B cell (primary cell): ENCODE data around the gene DNAJA3. TPM values are rescaled to one million over a fixed set of nuclear protein-coding genes. Genes with fewer than 3 reads are reported as not detected.

ENCODE experiments used
- ATAC-seq: fragments of 200-7000 bp; cut with Tn5 transposase; one replicate; pipeline ENCODE4 v1.10.0; 2021; ENCODE audit warnings: low read depth, mild to moderate bottlenecking, moderate number of reproducible peaks, moderate library complexity
- CTCF ChIA-PET: fragments of 350-600 bp; sonication (Branson Sonifier 250); formaldehyde crosslinking; loops from one replicate; lab custom pipeline; 2021; ENCODE audit warnings: antibody characterized with exemption, inconsistent platforms; lab: Charles Lee
- POLR2A ChIA-PET: fragments of 350-600 bp; sonication (Branson Sonifier 250); formaldehyde crosslinking; loops from one replicate; lab custom pipeline; 2021; ENCODE audit warnings: antibody characterized with exemption; lab: Charles Lee
- DNase-seq: peaks from one replicate; pipeline ENCODE4 v3.0.0; 2013
- H2AFZ ChIP-seq: 2 replicates; pipeline ENCODE4 v1.6.1; 2012; ENCODE audit warnings: mild to moderate bottlenecking, low read depth, low read length; ENCODE audit not compliant: insufficient read depth, poor library complexity, severe bottlenecking
- H3K27ac ChIP-seq, 2 donors: 1 replicate in 1 of 2; 2 replicates in 1 of 2; pipeline ENCODE4 v1.5.1; 2012 to 2013; ENCODE audit warnings: low read length in 2 of 2, mild to moderate bottlenecking in 2 of 2, moderate library complexity in 1 of 2
- H3K27me3 ChIP-seq, 4 experiments: fragments of 200-600 bp in 1 of 4; sonication (generic) in 1 of 4; replicated peaks in 1 of 4; 1 replicate in 2 of 4; 2 replicates in 2 of 4; pipeline versions ENCODE4 v1.6.1 to v1.7.0; 2013 to 2016; ENCODE audit warnings: low read length in 3 of 4, mild to moderate bottlenecking in 2 of 4, mixed read lengths in 1 of 4, moderate library complexity in 1 of 4; ENCODE audit not compliant: insufficient read depth in 4 of 4, control insufficient read depth in 3 of 4; ENCODE audit errors: control extremely low read depth in 1 of 4
- H3K36me3 ChIP-seq, 2 experiments: replicated peaks in 1 of 2; 1 replicate in 1 of 2; 2 replicates in 1 of 2; pipeline versions ENCODE4 v1.6.1 to v1.7.1; 2013; ENCODE audit warnings: low read length in 1 of 2; ENCODE audit not compliant: insufficient read depth in 2 of 2, control insufficient read depth in 1 of 2; ENCODE audit errors: control extremely low read depth in 1 of 2, extremely low read depth in 1 of 2
- H3K4me1 ChIP-seq, 2 donors: fragments of 200-600 bp in 1 of 2; sonication (generic) in 1 of 2; 1 replicate in 1 of 2; 2 replicates in 1 of 2; pipeline versions ENCODE4 v1.5.1 to v1.6.1; 2013 to 2017; ENCODE audit warnings: low read length in 2 of 2; ENCODE audit not compliant: control insufficient read depth in 2 of 2, insufficient read depth in 2 of 2
- H3K4me2 ChIP-seq: replicated peaks from 2 replicates; pipeline ENCODE3; 2012; ENCODE audit warnings: mild to moderate bottlenecking, low read depth, low read length; ENCODE audit not compliant: poor library complexity, severe bottlenecking
- H3K4me3 ChIP-seq, 5 experiments: fragments of 200-600 bp in 1 of 5; sonication (generic) in 1 of 5; 1 replicate in 3 of 5; 2 replicates in 2 of 5; pipeline versions ENCODE4 v1.5.1 to v1.7.0; 2011 to 2016; ENCODE audit warnings: low read length in 4 of 5, mild to moderate bottlenecking in 4 of 5, low read depth in 2 of 5, control low read depth in 1 of 5, moderate library complexity in 1 of 5; ENCODE audit not compliant: insufficient read depth in 1 of 5; ENCODE audit errors: control extremely low read depth in 1 of 5, extremely low read depth in 1 of 5
- H3K79me2 ChIP-seq: fragments of 200-600 bp; sonication (generic); one replicate; pipeline ENCODE4 v1.6.0; 2016; ENCODE audit warnings: low read length; ENCODE audit not compliant: control insufficient read depth, insufficient read depth
- H3K9ac ChIP-seq: fragments of 200-600 bp; sonication (generic); 2 replicates; pipeline ENCODE4 v1.6.1; 2017; ENCODE audit warnings: mild to moderate bottlenecking, low read length, moderate library complexity
- H3K9me3 ChIP-seq, 3 donors: one replicate each; pipeline versions ENCODE4 v1.6.1 to v1.7.1; 2013; ENCODE audit warnings: low read length in 2 of 3; ENCODE audit not compliant: control insufficient read depth in 2 of 3, insufficient read depth in 1 of 3; ENCODE audit errors: control extremely low read depth in 1 of 3
- H4K20me1 ChIP-seq: 2 replicates; pipeline ENCODE4 v1.6.0; 2012; ENCODE audit warnings: mild to moderate bottlenecking, low read length; ENCODE audit not compliant: insufficient read depth, control insufficient read depth, poor library complexity, severe bottlenecking
- H3K27ac Mint-ChIP-seq: one replicate; pipeline ENCODE4 v1.8.0; 2021; ENCODE audit warnings: mixed read lengths
- H3K27me3 Mint-ChIP-seq: one replicate; pipeline ENCODE4 v1.8.0; 2021; ENCODE audit warnings: mixed read lengths
- H3K4me1 Mint-ChIP-seq: one replicate; pipeline ENCODE4 v1.8.0; 2021; ENCODE audit warnings: mixed read lengths
- H3K4me3 Mint-ChIP-seq: one replicate; pipeline ENCODE4 v1.8.0; 2021; ENCODE audit warnings: mixed read lengths
- H3K9me3 Mint-ChIP-seq: one replicate; pipeline ENCODE4 v1.8.0; 2022; ENCODE audit warnings: mixed read lengths; ENCODE audit not compliant: insufficient read depth
- EZH2 ChIP-seq: IDR thresholded peaks from 2 replicates; pipeline ENCODE4 v1.6.1; 2012; ENCODE audit warnings: borderline replicate concordance, low read depth, mild to moderate bottlenecking, moderate library complexity, low read length; ENCODE audit not compliant: insufficient read depth, poor library complexity, severe bottlenecking
- WGBS: methylation state at CpG from one replicate; pipeline ENCODE4 v1.1.5; 2013; ENCODE audit warnings: missing lambda C conversion rate; ENCODE audit not compliant: insufficient coverage; 5-methylcytosine and 5-hydroxymethylcytosine counted together
- intact Hi-C: fragments of 100-400 bp; cut with micrococcal nuclease; formaldehyde crosslinking; loops from one replicate; pipeline ENCODE4 v1.10.0; 2022
- polyA plus RNA-seq: library from polyadenylated mRNA; depleted of rRNA; stranded (reverse); fragments of >200 nt; gene quantifications from 2 replicates; pipeline ENCODE4 v1.2.3, GENCODE V29; 2012
- total RNA-seq, 2 donors: library from RNA; stranded (reverse); fragments of 120-200 nt in 1 of 2; gene quantifications; 1 replicate in 1 of 2; 2 replicates in 1 of 2; pipeline versions ENCODE4 v1.2.3 to v1.2.4, GENCODE V29; 2013 to 2022
- TF ChIP-seq, protein P1 (sequence below): fragments of 200-600 bp; IDR thresholded peaks from one replicate; pipeline ENCODE4 v1.8.0; 2022; ENCODE audit warnings: antibody characterized with exemption, mild to moderate bottlenecking

DNAJA3 gene
- total and polyA plus RNA-seq, 2 donors (not counting 1 experiment from before 2014, with no cell fraction given) = 59.3 to 67.7 TPM

DNA sequence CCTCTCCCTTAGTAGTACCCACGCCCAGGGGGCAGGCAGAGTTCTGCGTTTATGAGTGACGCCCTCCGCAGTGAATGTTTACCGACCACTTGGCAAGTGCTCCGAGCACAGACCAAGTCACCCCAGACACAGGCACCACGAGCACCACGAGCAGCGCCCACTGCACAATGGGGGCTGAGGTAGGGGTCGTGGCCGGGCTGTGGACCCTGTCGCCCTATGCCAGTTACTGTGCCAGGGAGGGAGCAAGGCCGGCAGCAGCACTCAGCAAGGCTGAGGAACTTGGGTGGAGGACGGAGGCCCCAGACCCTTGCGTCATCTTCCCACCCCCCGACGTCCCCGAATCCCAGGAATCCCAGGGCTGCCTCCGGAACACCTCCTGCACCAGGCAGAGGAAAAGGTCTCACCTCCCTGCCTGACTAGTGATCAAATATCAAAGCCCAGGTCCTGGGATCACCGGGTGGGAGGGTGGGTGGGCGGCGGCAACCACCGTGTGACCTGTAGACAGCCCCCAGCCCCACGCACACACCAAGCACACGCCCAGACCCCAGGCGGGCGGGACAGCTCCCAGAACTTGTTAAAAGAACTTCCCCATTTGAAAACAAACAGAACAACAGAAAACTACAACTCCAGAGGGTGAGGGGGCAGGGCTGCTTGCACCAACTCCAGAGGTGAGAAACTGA lies 48.6 kb upstream of the DNAJA3 start:
- Histone ChIP-seq H3K4me1 (peaks cover 18 to 19% of the 10 kb centered on the region in 2 donors), H3K27me3 (no peaks in the 10 kb centered on the region), H3K27ac (no peak overlapping the region), H3K9me3 (no peaks in the 10 kb centered on the region), H3K4me3 (no peak overlapping the region), H3K9ac (no peak overlapping the region), H3K4me2 (no peak overlapping the region), H2AFZ (no peak overlapping the region), H3K79me2 (peaks cover 21% of the 10 kb centered on the region), H4K20me1 (peaks cover 96% of the 10 kb centered on the region), H3K36me3 (peaks cover 0 to 17% of the 10 kb centered on the region in 2 experiments)
- Mint-ChIP-seq H3K4me1 (peaks cover 24% of the 10 kb centered on the region), H3K27ac (no peak overlapping the region), H3K4me3 (no peak overlapping the region), H3K27me3 (no peaks in the 10 kb centered on the region), H3K9me3 (no peaks in the 10 kb centered on the region)
- ChIA-PET CTCF (interaction anchor here (0.8 to 1.4 kb wide), 3 partner anchors 15 to 26 kb away, joined by 3 to 6 read pairs (median 6); no protein-coding TSS in a partner anchor), POLR2A (no interaction called here)
- TF ChIP-seq, protein P1, sequence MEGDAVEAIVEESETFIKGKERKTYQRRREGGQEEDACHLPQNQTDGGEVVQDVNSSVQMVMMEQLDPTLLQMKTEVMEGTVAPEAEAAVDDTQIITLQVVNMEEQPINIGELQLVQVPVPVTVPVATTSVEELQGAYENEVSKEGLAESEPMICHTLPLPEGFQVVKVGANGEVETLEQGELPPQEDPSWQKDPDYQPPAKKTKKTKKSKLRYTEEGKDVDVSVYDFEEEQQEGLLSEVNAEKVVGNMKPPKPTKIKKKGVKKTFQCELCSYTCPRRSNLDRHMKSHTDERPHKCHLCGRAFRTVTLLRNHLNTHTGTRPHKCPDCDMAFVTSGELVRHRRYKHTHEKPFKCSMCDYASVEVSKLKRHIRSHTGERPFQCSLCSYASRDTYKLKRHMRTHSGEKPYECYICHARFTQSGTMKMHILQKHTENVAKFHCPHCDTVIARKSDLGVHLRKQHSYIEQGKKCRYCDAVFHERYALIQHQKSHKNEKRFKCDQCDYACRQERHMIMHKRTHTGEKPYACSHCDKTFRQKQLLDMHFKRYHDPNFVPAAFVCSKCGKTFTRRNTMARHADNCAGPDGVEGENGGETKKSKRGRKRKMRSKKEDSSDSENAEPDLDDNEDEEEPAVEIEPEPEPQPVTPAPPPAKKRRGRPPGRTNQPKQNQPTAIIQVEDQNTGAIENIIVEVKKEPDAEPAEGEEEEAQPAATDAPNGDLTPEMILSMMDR = no peak
- no peak for TF ChIP-seq EZH2
- intact Hi-C loops = no loop called here
- no peak for DNase-seq
- no peak for ATAC-seq
- 99% methylated on average over 18 of the region's 27 CpGs for WGBS

DNA sequence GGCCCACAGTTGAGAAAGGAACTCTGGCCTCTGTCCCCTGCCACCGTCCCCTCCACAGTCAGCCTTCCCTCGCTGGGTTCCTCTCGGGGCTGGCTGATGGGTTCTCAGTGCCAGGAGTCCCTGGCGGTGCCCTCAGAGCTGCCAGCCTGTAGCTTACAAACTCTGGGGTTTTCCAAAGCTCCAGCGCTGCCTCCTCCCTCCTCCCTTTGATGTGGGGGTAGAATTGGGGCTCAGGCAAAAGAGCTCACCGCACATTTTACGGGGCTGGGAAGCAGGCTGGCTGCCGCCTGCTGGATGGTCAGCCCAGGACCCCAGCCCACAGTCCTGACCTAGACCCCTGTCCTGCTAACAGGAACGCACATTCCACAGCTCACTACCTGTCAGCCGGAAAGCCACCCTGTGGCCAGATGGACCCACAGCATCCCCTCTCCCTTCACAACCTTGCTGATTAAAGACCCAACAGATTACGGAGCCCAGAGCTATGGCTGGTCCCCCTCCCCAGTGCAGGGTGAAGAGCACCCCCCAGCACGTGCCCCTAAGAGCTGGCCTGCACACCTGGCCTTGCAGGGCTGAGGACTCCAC lies 48.0 kb upstream of the DNAJA3 start:
- no peak overlapping the region for H3K27ac ChIP-seq
- no peak for ATAC-seq
- Mint-ChIP-seq H3K27me3 (no peaks in the 10 kb centered on the region), H3K4me1 (peaks cover 18% of the 10 kb centered on the region), H3K9me3 (no peaks in the 10 kb centered on the region), H3K27ac (no peak overlapping the region), H3K4me3 (no peak overlapping the region)
- ChIA-PET POLR2A (no interaction called here), CTCF (interaction anchor here (0.8 to 1.4 kb wide), 3 partner anchors 16 to 26 kb away, joined by 3 to 6 read pairs (median 6); no protein-coding TSS in a partner anchor)
- H3K4me2 ChIP-seq = no peak overlapping the region
- intact Hi-C loops = no loop called here
- 89% methylated on average over 8 of the region's 12 CpGs for WGBS
- no peaks in the 10 kb centered on the region for H3K9me3 ChIP-seq
- H4K20me1 ChIP-seq = peaks cover 96% of the 10 kb centered on the region
- no peak overlapping the region for H3K9ac ChIP-seq
- peaks cover 12 to 13% of the 10 kb centered on the region in 2 donors for H3K4me1 ChIP-seq
- no peak for TF ChIP-seq EZH2
- TF ChIP-seq, protein P1 = no peak
- H3K27me3 ChIP-seq = no peaks in the 10 kb centered on the region
- no peak overlapping the region for H2AFZ ChIP-seq
- H3K4me3 ChIP-seq = no peak overlapping the region
- peaks cover 18% of the 10 kb centered on the region for H3K79me2 ChIP-seq
- H3K36me3 ChIP-seq = peaks cover 0 to 20% of the 10 kb centered on the region in 2 experiments
- no peak for DNase-seq
